ENCODE data around the gene ANKRD9.

ANKRD9 gene

GRCh38 chr14:102491786-102492530 lies 17.6 kb downstream of the ANKRD9 start:
- TF ChIP-seq PATZ1 (CRISPR knock-in tag; IDR thresholded peaks at IDR 0.05; ENCODE audit: borderline replicate concordance) (no peak), CSRNP3 (CRISPR knock-in tag; IDR thresholded peaks at IDR 0.05) (no peak), RARB (CRISPR knock-in tag; IDR thresholded peaks at IDR 0.05) (no peak), CREB5 (CRISPR knock-in tag; IDR thresholded peaks at IDR 0.05; ENCODE audit: low read depth) (no peak), ZNF8 (CRISPR knock-in tag; IDR thresholded peaks at IDR 0.05) (no peak), OSR1 (CRISPR knock-in tag; IDR thresholded peaks at IDR 0.05) (no peak), ISL1 (CRISPR knock-in tag; IDR thresholded peaks at IDR 0.05) (no peak), POU6F1 (CRISPR knock-in tag; IDR thresholded peaks at IDR 0.05; ENCODE audit: borderline replicate concordance, low read depth) (no peak), TOX (CRISPR knock-in tag; IDR thresholded peaks at IDR 0.05; ENCODE audit: borderline replicate concordance) (no peak), ARNTL (CRISPR knock-in tag; IDR thresholded peaks at IDR 0.05; ENCODE audit: borderline replicate concordance, low read depth) (no peak), ZNF70 (CRISPR knock-in tag; IDR thresholded peaks at IDR 0.05) (no peak), ZNF565 (CRISPR knock-in tag; conservative IDR thresholded peaks at IDR 0.05; ENCODE audit: low read depth) (no peak), CSDC2 (CRISPR knock-in tag; IDR thresholded peaks at IDR 0.05) (no peak), ESRRG (CRISPR knock-in tag; IDR thresholded peaks at IDR 0.05) (no peak), ZFP30 (CRISPR knock-in tag; IDR thresholded peaks at IDR 0.05) (no peak), TCF4 (CRISPR knock-in tag; IDR thresholded peaks at IDR 0.05; ENCODE audit: borderline replicate concordance) (no peak), ZC3H10 (CRISPR knock-in tag; IDR thresholded peaks at IDR 0.05) (no peak), SNAI2 (CRISPR knock-in tag; IDR thresholded peaks at IDR 0.05) (no peak), TSHZ2 (CRISPR knock-in tag; IDR thresholded peaks at IDR 0.05) (no peak), ZFP3 (CRISPR knock-in tag; IDR thresholded peaks at IDR 0.05) (no peak)
- no peak for ATAC-seq

- TF ChIP-seq CREB5 (CRISPR knock-in tag; IDR thresholded peaks at IDR 0.05; ENCODE audit: low read depth) (no peak), ISL1 (CRISPR knock-in tag; IDR thresholded peaks at IDR 0.05) (no peak), CSDC2 (CRISPR knock-in tag; IDR thresholded peaks at IDR 0.05) (no peak), TOX (CRISPR knock-in tag; IDR thresholded peaks at IDR 0.05; ENCODE audit: borderline replicate concordance) (no peak), SNAI2 (CRISPR knock-in tag; IDR thresholded peaks at IDR 0.05) (no peak), OSR1 (CRISPR knock-in tag; IDR thresholded peaks at IDR 0.05) (no peak), BACH2 (CRISPR knock-in tag; IDR thresholded peaks at IDR 0.05; ENCODE audit: borderline replicate concordance) (no peak), ZNF70 (CRISPR knock-in tag; IDR thresholded peaks at IDR 0.05) (no peak), POU6F1 (CRISPR knock-in tag; IDR thresholded peaks at IDR 0.05; ENCODE audit: borderline replicate concordance, low read depth) (no peak), RARB (CRISPR knock-in tag; IDR thresholded peaks at IDR 0.05) (no peak)
- no peak for ATAC-seq
Measured at GRCh38 chr14:102491366-102491765, 18.2 kb downstream of the ANKRD9 start.
